A673 (cell line): ENCODE data around the gene SF3B4. TPM values are rescaled to one million over a fixed set of nuclear protein-coding genes. Genes with fewer than 3 reads are reported as not detected.

Experiments
- BruUV-seq: library from RNA; stranded (reverse); fragments of 400-500 nt; replicated peaks from 2 replicates; lab custom pipeline; 2021; lab: Mats Ljungman, UMichigan
- CTCF ChIA-PET: fragments of 300-600 bp; sonication (Branson Sonifier 250); formaldehyde crosslinking; loops from one replicate; lab custom pipeline; 2022; ENCODE audit warnings: antibody characterized with exemption; lab: Charles Lee
- POLR2A ChIA-PET: fragments of 300-600 bp; sonication (Branson Sonifier 250); formaldehyde crosslinking; loops from one replicate; lab custom pipeline; 2022; ENCODE audit warnings: antibody characterized with exemption; ENCODE audit not compliant: low non-redundant PET; lab: Charles Lee
- DNase-seq: peaks from one replicate; pipeline ENCODE4 v3.0.0-alpha.2; 2015; ENCODE audit warnings: low spot score
- H3K27ac ChIP-seq: fragments of 200-600 bp; sonication (generic); 2 replicates; pipeline ENCODE4 v1.5.1; 2016; ENCODE audit warnings: mixed run types, low read depth, mild to moderate bottlenecking, mixed read lengths, antibody characterized with exemption, low read length; ENCODE audit not compliant: poor library complexity, severe bottlenecking
- H3K27me3 ChIP-seq: fragments of 200-600 bp; sonication (generic); replicated peaks from 2 replicates; pipeline ENCODE4 v1.6.1; 2017; ENCODE audit warnings: mixed run types, low read depth, mild to moderate bottlenecking, mixed read lengths, antibody characterized with exemption, low read length; ENCODE audit not compliant: insufficient read depth, poor library complexity
- H3K36me3 ChIP-seq: fragments of 200-600 bp; sonication (generic); 2 replicates; pipeline ENCODE4 v1.6.1; 2016; ENCODE audit warnings: mixed run types, mild to moderate bottlenecking, mixed read lengths, antibody characterized with exemption, low read length; ENCODE audit not compliant: insufficient read depth, poor library complexity, severe bottlenecking
- H3K4me1 ChIP-seq: fragments of 200-600 bp; sonication (generic); 2 replicates; pipeline ENCODE4 v1.6.1; 2017; ENCODE audit warnings: mixed run types, mild to moderate bottlenecking, mixed read lengths, antibody characterized with exemption, low read length; ENCODE audit not compliant: insufficient read depth, poor library complexity, severe bottlenecking
- H3K4me3 ChIP-seq: fragments of 200-600 bp; sonication (generic); 2 replicates; pipeline ENCODE4 v1.5.1; 2016; ENCODE audit warnings: low read depth, mixed run types, mild to moderate bottlenecking, mixed read lengths, low read length; ENCODE audit not compliant: poor library complexity, severe bottlenecking
- H3K9me3 ChIP-seq: fragments of 200-600 bp; sonication (generic); 2 replicates; pipeline ENCODE4 v1.6.1; 2016; ENCODE audit warnings: mixed run types, low read depth, mild to moderate bottlenecking, mixed read lengths, antibody characterized with exemption, low read length; ENCODE audit not compliant: poor library complexity, severe bottlenecking
- CTCF ChIP-seq: fragments of 300-800, 200-600 bp; sonication (generic); conservative IDR thresholded peaks from 2 replicates; pipeline ENCODE4 v1.5.1; 2017; ENCODE audit warnings: low read depth, mild to moderate bottlenecking, antibody characterized with exemption, low read length, moderate library complexity, mixed read lengths
- EZH2 ChIP-seq: fragments of 200-600 bp; sonication (generic); IDR thresholded peaks from 2 replicates; pipeline ENCODE4 v1.6.1; 2017; ENCODE audit warnings: borderline replicate concordance, low read depth, mild to moderate bottlenecking, mixed read lengths, antibody characterized with exemption, low read length; ENCODE audit not compliant: poor library complexity, severe bottlenecking
- intact Hi-C: fragments of 100-400 bp; cut with micrococcal nuclease; formaldehyde crosslinking; loops from one replicate; pipeline ENCODE4 v1.10.0; 2022; ENCODE audit not compliant: unreplicated experiment
- total RNA-seq: library from RNA; stranded (reverse); gene quantifications from 2 replicates; pipeline ENCODE4 v1.2.3, GENCODE V29; 2021

Gene SF3B4
- total RNA-seq, 1 experiment from 2014 or later, result 137 TPM

- ChIA-PET POLR2A (no interaction called here), CTCF (no interaction called here)
- H3K9me3 ChIP-seq, result no peaks in the 10 kb centered on the region
- no peak overlapping the region for H3K4me3 ChIP-seq
- H3K36me3 ChIP-seq, result peaks cover 21% of the 10 kb centered on the region
- intact Hi-C loops, result no loop called here
- TF ChIP-seq EZH2, result no peak
- TF ChIP-seq CTCF, result no peak
- H3K4me1 ChIP-seq, result no peaks in the 10 kb centered on the region
- no peak for DNase-seq
- BruUV-seq, result no TSS peak
- H3K27ac ChIP-seq, result no peak overlapping the region
- no peaks in the 10 kb centered on the region for H3K27me3 ChIP-seq
Observed at GRCh38 chr1:149965440-149965839, 37.8 kb upstream of the SF3B4 start.

GRCh38 chr1:149963358-149963757 is 35.8 kb upstream of the SF3B4 start:
- intact Hi-C loops, result loop anchor here (2.0 kb wide), 1 partner anchor 87 kb away; no protein-coding TSS in a partner anchor
- Histone ChIP-seq H3K36me3 (peaks cover 21% of the 10 kb centered on the region), H3K27ac (no peak overlapping the region), H3K4me3 (no peak overlapping the region), H3K27me3 (no peaks in the 10 kb centered on the region), H3K9me3 (no peaks in the 10 kb centered on the region), H3K4me1 (no peaks in the 10 kb centered on the region)
- no peak for DNase-seq
- ChIA-PET CTCF (interaction anchor here (0.7 to 1.4 kb wide), 2 partner anchors 202 to 224 kb away, joined by 3 to 10 read pairs; no protein-coding TSS in a partner anchor), POLR2A (no interaction called here)
- TF ChIP-seq EZH2, result no peak
- no peak for TF ChIP-seq CTCF
- no TSS peak for BruUV-seq

DNA sequence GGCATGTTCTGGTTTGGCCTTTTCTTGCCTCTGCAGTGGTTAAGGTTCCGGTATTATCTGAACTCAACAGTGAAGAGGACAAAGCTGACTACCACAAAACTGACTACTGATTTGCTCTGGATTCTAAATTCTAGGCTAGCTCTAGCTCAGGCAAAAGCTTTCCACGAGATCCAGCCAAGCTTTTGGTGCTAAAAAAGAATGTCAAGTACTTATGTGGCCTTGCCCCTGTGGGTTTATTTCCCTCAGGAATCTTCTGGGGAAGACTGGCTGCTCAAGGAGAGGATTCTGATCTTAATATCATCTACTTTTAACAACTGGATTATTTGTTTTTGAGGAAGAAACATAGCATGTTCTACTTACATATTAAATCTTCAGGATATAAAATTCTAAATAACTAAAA is 35.1 kb upstream of the SF3B4 start:
- BruUV-seq, result no TSS peak
- Histone ChIP-seq H3K27me3 (no peaks in the 10 kb centered on the region), H3K36me3 (peaks cover 27% of the 10 kb centered on the region), H3K4me3 (no peak overlapping the region), H3K27ac (peak overlapping the region; percentile 40), H3K9me3 (no peaks in the 10 kb centered on the region), H3K4me1 (no peaks in the 10 kb centered on the region)
- TF ChIP-seq EZH2, result no peak
- TF ChIP-seq CTCF, result no peak
- intact Hi-C loops, result loop anchor here (1.0 to 2.0 kb wide), 2 partner anchors 88 to 206 kb away; no protein-coding TSS in a partner anchor
- DNase-seq, result no peak
- POLR2A ChIA-PET, result no interaction called here
- CTCF ChIA-PET, result interaction anchor here (0.6 to 1.4 kb wide), 3 partner anchors 20 to 225 kb away, joined by 3 to 10 read pairs (median 3); no protein-coding TSS in a partner anchor
